GM18519 (cell line): ENCODE measurements around the gene ZNF234.
A peak's percentile ranks its signal among the peaks of the same experiment; 100 is the strongest.
"Not testable (repeated sequence)": the region's sequence is repeated elsewhere in the genome, so short reads cannot be mapped to it uniquely, and the experiment has no call there.

Experiments used
- ATAC-seq: cut with Tn5 transposase; IDR thresholded peaks from one replicate; pipeline ENCODE4 v1.9.1; 2021; ENCODE audit warnings: mild to moderate bottlenecking, moderate library complexity; ENCODE audit not compliant: unreplicated experiment, low FRiP score

ZNF234 gene

DNA sequence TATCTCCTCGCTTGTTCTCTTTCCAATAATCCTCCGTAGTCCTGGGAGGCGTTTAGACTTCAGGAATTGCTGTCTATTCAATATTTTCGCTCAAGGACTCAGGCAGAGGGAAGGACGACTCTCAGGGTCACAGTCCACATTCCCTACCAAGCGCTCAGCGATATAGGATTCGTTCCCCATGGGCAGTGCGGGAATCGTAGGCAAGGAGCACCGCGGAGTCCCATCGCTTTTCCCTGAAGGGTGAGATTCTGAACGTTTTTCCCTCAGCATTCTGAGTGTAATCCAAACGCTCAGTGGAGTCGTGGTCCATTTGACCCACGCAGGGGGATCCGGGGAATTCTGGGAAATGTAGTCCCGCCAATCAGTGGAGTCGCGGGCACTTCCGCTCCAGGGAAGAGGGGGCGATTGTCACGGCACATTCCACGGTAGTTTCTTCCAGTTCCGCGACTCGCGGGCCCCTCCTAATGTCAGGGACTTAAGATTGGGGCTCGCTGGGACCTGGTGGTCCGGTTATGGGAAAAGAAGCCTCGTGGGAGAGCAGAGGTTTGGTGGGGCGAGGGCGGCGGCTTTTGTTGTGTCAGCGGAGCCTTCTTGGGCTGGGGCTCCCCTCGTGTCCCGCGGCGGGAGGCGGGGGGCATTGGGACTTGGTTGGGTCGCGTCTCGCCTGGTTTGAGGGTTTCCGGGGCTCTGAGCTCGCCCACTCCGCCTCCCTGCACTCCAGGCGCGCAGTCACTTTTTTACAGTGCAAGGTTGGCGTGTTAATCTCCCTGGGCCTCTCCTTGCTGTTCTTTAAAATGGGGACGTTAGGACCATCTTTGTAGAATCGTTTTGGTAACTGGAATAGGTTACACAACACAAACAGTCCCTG, at the start of gene ZNF234:
TSS of gene ZNF234 (plus strand) at position 364 of the 868 bp plus-strand sequence. CDS start 3,079 bp downstream, outside the sequence.
- no peak for ATAC-seq

DNA sequence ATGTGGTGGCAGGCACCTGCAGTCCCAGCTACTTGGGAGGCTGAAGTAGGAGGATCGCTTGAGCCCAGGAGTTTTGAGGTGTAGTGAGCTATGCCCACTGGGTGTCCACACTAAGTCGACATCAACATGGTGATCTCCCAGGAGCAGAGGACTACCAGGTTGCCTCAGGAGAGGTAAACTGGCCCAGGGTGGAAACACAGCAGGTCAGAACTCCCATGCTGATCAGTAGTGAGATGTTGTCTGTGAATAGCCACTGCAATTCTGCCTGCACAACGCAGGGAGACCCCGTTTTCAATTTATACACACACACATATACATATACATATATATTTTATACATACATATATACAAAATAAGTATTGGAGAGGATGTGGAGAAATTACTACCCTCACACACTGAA, 49.2 kb upstream of the ZNF234 start:
- no peak for ATAC-seq

DNA sequence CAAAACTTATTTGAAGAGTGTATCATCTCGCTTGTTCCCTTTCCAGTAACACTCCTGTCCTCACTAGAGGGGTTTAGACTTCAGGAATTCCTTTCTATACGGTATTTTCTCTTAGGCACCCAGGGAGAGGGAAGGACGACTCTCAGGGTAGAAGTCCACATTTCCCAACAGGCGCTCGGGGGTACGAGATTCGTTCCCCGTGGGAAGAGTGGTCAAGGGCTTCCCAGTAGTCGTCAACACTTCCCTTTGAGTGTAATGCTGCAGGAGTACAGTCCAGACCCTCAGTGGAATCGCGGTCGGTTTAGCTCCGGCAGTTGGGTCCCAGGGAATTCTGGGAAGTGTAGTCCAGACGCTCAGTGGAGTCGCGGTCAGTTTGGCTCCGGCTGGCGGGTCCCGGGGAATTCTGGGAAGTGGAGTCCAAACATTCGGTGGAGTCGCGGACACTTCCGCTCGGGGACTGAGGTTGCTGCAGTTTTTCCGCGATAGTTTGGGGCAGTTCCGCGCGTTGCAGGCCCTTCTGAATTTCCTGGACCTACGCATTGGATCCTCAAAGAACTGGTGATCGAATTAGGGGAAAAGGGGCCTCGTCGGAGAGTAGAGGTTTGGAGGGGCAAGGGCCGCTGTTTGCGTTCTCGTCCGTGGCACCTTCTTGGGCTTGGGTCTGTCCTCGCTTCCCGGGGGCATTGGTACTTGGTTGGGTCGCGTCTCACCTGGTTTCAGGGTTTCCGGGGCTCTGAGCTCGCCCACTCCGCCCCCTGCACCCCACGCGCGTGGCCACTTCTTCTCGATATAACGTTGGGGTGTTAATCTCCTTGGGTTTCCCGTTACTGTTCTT, 47.2 kb upstream of the ZNF234 start, which contains the start of gene ZNF224:
TSS of gene ZNF224 (plus strand) at position 431 of the 835 bp plus-strand sequence. CDS start 3,513 bp downstream, outside the sequence.
- peak; percentile 60 for ATAC-seq

DNA sequence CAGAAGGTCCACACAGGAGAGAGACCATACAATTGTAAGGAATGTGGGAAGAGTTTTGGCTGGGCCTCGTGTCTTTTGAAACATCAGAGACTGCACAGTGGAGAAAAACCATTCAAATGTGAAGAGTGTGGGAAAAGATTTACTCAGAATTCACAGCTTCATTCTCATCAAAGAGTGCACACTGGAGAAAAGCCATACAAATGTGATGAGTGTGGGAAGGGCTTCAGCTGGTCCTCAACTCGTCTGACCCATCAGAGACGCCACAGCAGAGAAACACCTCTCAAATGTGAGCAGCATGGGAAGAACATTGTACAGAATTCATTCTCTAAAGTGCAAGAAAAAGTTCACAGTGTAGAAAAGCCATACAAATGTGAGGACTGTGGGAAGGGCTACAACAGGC, 33.6 kb upstream of the ZNF234 start:
- ATAC-seq: no peak

DNA sequence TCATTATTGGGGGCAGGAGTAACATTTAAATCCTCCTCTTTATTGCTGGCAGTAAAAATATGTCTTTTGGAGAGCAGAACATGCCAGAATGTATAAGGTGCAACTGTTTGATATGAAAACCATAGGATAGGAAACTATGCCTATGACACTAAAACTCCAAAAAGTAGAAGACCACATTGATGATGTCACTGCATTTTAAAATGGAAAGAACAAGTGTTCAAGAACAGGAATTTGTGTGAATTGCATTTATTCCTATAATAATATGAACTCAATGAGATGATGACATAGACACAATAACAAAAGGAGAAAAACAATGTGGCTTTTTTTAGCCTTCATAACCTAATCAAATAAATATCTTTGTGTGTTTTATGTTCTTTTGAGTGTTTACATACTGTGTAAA, 31.9 kb upstream of the ZNF234 start:
- ATAC-seq: no peak

DNA sequence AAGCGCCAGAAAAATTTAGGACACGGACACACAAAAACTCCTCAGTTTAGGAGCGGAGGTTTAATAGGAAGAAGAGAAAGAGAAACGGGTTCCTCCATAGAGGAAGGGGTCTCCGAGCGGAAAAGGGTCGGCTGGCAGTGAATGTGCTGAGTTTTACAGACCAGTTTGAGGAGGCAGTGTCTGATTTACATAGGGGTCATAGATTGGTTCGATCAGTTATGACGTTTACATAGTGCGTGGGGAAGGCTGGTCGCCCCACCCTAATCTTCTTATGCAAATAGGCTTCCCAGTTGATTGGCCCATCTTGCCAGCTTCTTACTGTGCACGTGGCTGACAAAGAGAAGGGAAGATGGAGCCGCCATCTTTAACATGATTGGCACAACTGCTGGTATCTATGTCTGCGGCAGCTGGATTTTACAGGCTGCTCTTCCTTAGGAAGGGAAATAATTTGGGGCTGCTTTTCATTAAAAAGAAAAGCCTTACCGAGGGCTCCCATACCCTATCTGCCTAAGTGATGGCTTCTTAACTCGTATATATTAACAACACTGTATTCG, 29.4 kb upstream of the ZNF234 start:
- no peak for ATAC-seq

DNA sequence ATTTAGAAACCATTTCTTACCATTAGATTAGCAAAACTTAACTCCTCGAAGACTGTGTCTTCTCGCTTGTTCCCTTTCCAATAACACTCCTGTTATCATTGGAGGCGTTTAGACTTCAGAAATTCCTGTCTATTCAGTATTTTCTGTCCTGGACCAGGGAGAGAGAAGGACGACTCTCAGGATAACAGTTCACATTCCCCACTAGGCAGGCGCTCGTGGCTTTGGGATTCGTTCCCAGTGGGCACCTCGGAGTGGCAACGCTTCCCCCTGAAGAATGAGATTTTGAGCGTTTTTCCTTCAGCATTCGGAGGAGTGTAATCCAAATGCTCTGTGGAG, 28.6 kb upstream of the ZNF234 start:
- no peak for ATAC-seq

DNA sequence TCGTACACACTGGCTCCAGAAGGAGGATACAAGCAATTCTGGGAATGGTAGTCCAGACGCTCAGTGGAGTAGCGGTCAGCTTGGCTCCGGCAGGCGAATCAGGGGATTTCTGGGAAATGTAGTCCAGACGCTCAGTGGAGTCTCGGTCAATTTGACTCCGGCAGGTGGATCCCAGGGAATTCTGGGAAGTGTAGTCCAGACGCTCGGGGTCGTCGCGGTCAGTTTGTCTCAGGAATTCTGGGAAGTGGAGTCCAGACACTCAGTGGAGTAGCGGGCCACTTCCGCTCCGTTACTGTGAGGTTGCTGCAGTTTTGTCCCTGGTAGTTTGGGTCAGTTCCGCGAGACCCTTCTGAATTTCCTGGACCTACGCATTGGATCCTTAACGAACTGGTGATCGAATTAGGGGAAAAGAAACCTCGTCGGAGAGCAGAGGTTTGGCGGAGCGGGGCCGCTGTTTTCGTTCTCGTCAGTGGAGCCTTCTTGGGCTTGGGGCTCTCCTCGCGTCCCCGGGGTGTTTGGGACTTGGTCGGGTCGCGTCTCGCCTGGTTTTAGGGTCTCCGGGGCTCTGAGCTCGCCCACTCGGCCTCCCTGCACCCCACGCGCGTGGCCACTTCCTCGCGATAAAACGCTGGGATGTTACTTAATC, 28.1 kb upstream of the ZNF234 start, which contains the start of gene ZNF225:
TSS of gene ZNF225 (plus strand) at position 262 of the 646 bp plus-strand sequence. CDS start 2,429 bp downstream, outside the sequence.
- ATAC-seq: peak; percentile 61

DNA sequence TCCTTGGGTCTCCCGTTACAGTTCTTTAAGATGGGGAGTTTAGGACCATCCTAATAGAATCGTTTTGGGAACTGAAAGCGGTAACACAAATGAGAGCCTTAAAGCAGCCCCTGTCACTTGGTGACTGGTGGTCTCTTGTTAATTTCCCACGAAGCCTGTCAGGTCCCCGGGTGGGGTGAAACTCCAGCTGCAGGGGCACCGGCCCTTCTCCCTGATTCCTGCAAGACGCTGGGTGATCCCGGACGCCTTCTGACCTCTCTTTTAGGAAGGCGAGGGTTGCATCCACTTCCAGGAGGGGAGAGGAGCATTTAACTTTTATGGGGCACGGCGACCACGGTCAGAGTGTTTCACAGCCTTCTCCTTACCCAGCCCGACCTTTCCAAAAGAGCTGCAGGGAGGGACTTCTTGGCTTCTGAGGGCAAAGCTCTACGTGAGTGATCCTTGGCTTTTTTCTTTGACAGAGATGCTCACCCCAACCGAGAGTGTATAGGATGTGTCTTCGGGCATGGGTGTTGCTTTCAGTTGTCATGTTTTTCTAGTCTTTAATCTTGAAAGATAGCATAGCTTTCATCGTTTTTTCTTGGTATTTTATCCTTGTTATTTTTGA, 27.5 kb upstream of the ZNF234 start:
- no peak for ATAC-seq

DNA sequence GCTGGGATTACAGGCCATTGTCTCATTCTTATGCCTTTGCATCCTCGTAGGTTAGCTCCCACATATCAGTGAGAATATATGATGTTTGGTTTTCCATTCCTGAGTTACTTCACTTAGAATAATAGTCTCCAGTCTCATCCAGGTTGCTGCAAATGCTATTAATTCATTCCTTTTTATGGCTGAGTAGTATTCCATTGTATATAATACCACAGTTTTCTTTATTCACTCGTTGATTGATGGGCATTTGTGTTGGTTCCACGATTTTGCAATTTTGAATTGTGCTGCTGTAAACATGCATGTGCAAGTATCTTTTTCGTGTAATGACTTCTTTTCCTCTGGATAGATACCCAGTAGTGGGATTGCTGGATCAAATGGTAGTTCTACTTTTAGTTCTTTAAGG, 20.2 kb upstream of the ZNF234 start:
- not testable (repeated sequence) for ATAC-seq

DNA sequence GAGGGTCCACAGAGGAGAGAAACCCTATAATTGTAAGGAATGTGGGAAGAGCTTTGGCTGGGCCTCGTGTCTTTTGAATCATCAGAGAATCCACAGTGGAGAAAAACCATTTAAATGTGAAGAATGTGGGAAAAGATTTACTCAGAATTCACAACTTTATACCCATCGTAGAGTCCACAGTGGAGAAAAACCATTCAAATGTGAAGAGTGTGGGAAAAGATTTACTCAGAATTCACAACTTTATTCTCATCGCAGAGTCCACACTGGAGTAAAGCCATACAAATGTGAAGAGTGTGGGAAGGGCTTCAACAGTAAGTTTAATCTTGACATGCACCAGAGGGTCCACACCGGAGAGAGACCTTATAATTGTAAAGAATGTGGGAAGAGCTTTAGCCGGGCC, 9.4 kb upstream of the ZNF234 start:
- no peak for ATAC-seq

DNA sequence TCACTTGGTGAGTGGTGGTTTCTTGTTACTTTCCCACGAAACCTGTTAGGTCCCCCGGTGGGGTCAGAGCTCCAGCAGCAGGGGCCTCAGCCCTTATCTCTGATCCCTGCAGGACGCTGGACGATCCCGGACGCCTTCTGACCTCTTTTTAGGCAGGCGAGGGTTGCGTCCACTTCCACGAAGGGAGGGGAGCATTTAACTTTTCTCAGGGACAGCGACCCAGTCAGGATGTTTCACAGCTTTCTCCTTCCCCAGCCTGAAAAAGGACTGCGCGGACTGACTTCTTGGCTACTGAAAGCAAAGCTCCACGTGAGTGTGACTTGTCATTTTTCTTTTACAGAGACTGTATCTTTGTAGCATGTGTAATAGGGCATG, 692 bp downstream of the ZNF234 start:
- ATAC-seq: no peak

DNA sequence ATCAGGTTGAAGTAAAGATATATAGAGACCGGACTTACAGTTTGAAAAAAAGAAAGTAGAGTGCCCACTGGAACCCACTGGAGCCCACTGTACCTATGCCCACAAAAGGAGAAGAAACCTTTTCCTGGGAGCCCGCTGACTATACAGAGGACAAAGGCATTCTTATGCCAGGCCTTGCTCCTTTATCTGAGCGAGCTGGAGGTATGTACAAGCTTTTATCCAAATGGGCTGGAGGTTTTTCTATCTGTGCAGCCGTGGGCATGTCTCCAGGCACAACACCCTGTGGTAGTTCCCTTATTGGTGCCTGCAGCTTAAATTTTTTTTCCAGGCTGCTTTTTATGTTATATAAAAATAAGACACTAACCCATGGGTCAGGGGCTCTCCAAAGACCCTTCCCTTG, 8.4 kb downstream of the ZNF234 start:
- ATAC-seq: no peak

DNA sequence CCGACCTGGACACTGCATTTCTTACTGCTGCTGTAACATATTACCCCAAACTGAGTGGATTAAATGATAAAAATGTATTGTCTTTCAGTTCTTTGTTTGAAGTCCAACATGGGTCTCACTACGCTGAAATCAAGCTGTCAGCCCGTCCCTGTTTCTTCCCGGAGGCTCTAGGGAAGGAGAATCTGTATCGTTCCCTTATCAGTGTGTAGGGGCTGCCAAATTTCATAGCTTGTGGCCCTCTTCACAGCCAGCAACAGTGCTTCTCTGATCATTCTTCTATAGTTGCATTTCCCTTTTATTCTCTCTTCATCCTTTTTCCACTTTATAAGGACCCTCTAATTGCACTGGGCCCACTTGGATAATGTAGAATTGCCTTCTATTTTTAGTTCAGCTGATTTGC, 10.1 kb downstream of the ZNF234 start:
- ATAC-seq: no peak

DNA sequence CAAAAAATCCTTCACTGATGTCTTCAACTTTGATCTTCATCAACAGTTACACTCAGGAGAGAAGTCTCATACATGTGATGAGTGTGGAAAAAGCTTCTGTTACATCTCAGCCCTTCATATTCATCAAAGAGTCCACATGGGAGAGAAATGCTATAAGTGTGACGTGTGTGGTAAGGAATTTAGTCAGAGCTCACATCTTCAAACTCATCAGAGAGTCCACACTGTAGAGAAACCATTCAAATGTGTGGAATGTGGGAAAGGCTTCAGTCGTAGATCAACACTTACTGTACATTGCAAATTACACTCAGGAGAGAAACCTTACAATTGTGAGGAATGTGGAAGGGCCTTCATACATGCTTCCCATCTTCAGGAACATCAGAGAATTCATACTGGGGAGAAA, 15.1 kb downstream of the ZNF234 start:
- no peak for ATAC-seq

DNA sequence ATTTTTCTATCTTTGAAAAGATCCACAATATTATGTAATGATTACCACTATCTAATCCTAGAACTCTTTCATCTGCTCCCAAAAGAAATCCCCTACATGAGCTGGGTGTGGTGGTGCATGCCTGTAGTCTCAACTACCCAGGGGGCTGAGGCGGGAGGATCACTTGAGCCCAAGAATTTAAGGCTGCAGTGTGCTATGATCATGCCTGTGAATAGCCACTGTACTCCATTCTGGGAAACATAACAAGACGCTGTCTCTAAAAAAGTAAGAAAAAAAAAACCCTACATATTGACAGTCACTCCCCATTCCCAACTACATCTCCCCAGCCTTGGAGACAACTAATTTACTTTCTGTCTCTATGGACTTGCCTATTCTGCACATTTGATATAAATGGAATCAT, 22.4 kb downstream of the ZNF234 start:
- ATAC-seq: no peak

DNA sequence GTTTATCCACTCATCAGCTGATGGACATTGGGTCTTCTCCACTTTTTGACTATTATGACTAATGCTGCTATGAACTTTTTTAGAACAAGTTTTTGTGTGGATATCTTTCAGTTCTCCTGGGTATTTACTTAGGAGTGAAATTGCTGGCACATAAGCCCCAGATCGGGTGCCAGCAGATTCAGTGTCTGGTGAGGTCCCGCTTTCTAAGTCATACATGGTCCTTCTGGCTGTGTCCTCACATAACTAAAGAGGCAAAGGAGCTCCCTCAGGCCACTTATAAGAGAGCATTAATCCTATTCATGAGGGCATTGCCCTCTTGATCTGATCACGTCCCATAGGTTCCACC, 22.9 kb downstream of the ZNF234 start:
- ATAC-seq: peak; percentile 16

DNA sequence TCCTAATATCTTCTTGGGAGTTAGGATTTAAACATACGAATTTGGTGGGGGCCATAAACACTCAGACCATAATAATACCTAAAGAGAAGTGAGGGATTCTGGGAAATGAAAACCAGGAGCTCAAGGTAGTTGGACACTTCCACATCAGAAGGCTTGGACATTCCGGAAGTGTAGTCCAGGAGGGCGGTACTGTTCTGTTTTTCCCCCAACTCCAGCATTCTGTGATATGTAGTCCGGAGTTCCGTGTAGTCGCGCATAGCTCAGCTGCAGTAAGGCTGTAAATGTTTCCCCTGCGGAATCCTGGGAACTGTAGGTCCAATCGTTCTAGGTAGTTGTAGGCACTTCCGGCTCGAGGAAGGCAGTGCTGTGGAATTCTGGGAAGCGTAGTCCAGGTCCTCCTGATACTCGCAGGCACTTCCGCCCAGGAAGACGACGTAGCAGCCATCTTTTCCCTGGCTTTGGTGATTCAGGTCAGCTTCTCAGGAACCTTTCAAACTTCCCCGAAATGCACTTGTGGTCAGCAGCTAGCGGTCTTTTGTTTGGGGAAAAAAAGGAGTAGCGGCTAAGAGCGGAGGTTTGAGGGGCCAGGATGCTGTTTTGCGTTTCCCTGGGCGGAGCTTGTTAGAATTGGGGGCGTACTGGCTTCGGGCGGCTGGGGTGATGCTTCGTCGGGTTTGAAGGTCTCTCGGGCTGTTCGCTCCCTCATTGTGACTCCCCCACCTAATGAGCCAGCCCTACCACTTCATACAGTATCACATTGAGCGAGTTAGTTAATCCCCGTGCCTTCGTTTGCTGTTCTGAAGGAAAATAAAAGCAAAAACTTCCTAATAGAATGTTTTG, 23.5 kb downstream of the ZNF234 start, which contains the start of gene ZNF226:
TSS of gene ZNF226 (plus strand) at position 428 of the 840 bp plus-strand sequence. CDS start 4,981 bp downstream, outside the sequence.
- ATAC-seq: peak; percentile 67

DNA sequence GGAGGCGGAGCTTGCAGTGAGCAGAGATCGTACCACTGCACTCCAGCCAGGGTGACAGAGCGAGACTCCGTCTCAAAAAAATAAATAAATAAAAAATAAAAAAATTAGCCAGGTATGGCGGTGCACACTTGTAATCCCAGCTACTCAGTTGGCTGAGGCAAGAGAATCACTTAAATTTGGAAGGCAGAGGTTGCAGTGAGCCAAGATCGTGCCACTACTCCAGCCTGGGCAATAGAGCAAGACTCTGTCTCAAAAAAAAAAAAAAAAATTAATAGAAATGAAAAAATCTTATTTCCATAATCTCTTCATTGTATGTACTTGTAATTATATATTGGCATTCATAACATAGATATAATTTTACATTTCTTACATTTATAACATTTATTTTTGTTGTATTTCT, 29.3 kb downstream of the ZNF234 start:
- not testable (repeated sequence) for ATAC-seq
